ENCODE results near the gene NEFH. TPM values are rescaled to one million over a fixed set of nuclear protein-coding genes. Genes with fewer than 3 reads are reported as not detected.
"Not testable (repeated sequence)": the region's sequence is repeated elsewhere in the genome, so short reads cannot be mapped to it uniquely, and the experiment has no call there.

NEFH gene
- total RNA-seq, 4 donors from 2014 or later, result 0.32 to 0.55 (median 0.37) TPM; not detected in 1

DNA sequence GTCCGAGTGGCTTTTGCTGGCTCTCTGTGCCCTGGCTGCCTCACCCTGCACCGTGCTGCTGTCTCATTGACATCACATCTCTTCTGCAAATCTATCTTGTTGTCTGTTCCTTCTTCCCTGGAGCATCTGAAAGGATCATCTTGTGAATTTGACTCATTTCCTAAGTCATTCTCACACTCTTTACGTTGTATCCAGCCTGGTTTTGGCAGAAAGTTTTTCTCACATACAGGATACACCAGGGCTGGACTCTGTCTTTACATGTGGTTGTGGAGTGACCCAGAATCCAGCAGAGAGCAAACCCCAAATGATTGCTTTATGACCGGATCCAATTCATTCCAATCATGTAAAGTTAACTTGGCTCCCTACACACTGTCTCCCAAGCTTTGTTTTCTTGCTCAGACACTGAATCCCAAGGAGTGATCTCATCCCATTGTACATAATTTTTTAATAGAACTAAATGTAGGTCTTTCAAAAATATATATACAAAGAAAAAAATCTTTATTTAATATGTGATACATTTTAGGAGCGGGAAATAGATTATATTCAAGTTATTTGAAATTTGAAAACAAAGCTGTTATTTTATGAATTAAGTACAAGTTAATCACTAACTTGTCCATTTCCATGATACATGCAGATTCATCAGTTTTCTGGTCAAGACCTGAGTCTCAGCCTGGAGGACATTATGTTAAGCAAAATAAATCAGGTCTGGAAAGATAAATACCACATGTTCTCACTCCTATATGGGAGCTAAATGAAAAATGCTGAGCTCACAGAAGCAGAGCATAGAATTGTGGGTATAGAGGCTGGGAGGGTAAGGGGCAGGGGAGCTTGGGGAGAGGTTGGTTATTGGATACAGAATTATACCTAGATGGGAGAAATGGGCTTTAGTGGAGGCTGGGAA lies 44.5 kb upstream of the NEFH start:
- Histone ChIP-seq H3K4me1 (no peaks in the 10 kb centered on the region), H3K9me3 (no peaks in the 10 kb centered on the region), H3K4me3 (no peak overlapping the region), H3K36me3 (no peaks in the 10 kb centered on the region), H3K27ac (no peak overlapping the region), H3K27me3 (peaks cover 29% of the 10 kb centered on the region)
- DNase-seq, result no peak
- TF ChIP-seq EP300 (IDR thresholded peaks at IDR 0.05; ENCODE audit: low read depth), result no peak
- TF ChIP-seq, protein P1, sequence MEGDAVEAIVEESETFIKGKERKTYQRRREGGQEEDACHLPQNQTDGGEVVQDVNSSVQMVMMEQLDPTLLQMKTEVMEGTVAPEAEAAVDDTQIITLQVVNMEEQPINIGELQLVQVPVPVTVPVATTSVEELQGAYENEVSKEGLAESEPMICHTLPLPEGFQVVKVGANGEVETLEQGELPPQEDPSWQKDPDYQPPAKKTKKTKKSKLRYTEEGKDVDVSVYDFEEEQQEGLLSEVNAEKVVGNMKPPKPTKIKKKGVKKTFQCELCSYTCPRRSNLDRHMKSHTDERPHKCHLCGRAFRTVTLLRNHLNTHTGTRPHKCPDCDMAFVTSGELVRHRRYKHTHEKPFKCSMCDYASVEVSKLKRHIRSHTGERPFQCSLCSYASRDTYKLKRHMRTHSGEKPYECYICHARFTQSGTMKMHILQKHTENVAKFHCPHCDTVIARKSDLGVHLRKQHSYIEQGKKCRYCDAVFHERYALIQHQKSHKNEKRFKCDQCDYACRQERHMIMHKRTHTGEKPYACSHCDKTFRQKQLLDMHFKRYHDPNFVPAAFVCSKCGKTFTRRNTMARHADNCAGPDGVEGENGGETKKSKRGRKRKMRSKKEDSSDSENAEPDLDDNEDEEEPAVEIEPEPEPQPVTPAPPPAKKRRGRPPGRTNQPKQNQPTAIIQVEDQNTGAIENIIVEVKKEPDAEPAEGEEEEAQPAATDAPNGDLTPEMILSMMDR (IDR thresholded peaks at IDR 0.05), result no peak
- no peak for TF ChIP-seq POLR2A (IDR thresholded peaks at IDR 0.05)
- intact Hi-C loops (cut with DNase I; ENCODE audit: low total_unique reads), result loop anchor here (10.0 kb wide), 1 partner anchor 1859 kb away; the partner anchor contains the start of gene PIK3IP1
- in situ Hi-C loops (cut with MboI; ENCODE audit: low pct_ligation_motif_present in 1 of 4, low pct_unique_long_range_greater_than_20kb in 1 of 4, low sequenced_read_pairs in 3 of 4), result no loop called here
- 53 to 60% methylated on average over 5 of the region's 5 CpGs for WGBS, 2 donors (ENCODE audit: low coverage in 1 of 2)

DNA sequence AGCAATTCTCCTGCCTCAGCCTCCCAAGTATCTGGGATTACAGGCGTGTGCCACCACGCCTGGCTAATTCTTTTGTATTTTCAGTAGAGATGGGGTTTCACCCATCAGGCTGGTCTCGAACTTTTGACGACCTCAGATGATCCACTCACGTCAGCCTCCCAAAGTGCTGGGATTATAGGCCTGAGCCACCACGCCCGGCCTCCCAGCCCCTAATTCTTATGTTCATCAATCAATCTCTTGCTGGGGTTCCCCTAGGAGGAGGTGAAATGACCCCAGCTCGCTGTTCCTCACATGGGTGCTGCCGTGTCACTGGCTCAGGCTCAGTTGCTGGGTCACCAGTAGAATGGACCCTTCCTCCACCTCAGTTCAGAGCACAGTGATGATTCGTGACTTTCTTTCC lies 41.7 kb upstream of the NEFH start, which contains the start of gene RFPL1:
Gene RFPL1 (plus strand): TSS at position 301 of the 400 bp plus-strand sequence.
- intact Hi-C loops (cut with DNase I; ENCODE audit: low total_unique reads), result loop anchor here (10.0 kb wide), 1 partner anchor 1857 kb away; the partner anchor contains the start of gene PIK3IP1
- WGBS, 2 donors (ENCODE audit: low coverage in 1 of 2), result 91% methylated on average over 10 of the region's 10 CpGs; no CpG with 5 or more reads in 1 of the 2 donors

DNA sequence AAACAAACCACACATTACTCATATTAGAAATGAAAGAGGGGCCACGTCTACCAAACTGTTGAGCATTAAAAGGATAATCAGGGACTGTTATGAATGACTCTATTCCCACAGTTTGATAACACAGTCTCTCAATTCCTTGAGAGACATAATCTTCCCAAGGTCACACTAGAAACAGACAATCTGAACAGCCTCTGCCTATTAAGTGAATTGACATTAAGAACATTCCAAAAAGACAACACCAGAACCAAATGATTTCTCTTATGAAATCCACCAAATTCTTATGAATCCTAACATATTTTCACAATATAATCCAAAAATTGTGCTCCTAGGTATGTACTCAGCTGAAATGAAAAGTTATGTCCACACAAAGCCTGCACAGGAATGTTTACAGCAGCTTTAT lies 37.0 kb upstream of the NEFH start:
- H3K27ac ChIP-seq, result no peak overlapping the region
- no peaks in the 10 kb centered on the region for H3K9me3 ChIP-seq
- no peaks in the 10 kb centered on the region for H3K36me3 ChIP-seq
- H3K27me3 ChIP-seq, result peaks cover 7% of the 10 kb centered on the region
- in situ Hi-C loops (cut with MboI; ENCODE audit: low pct_ligation_motif_present in 1 of 4, low pct_unique_long_range_greater_than_20kb in 1 of 4, low sequenced_read_pairs in 3 of 4) (no loop called here), intact Hi-C loops (cut with DNase I; ENCODE audit: low total_unique reads) (no loop called here)
- TF ChIP-seq POLR2A (IDR thresholded peaks at IDR 0.05), result no peak
- TF ChIP-seq, protein P1 (IDR thresholded peaks at IDR 0.05), result no peak
- no peak for TF ChIP-seq POLR2AphosphoS5 (IDR thresholded peaks at IDR 0.05)
- no peak for TF ChIP-seq EP300 (IDR thresholded peaks at IDR 0.05; ENCODE audit: low read depth)
- WGBS, 2 donors (ENCODE audit: low coverage in 1 of 2), result 44 to 71% methylated on average over 1 of the region's 1 CpG
- no peaks in the 10 kb centered on the region for H3K4me1 ChIP-seq
- no peak for DNase-seq
- no peak overlapping the region for H3K4me3 ChIP-seq

More for the DNA sequence above, 41.7 kb upstream of the NEFH start, which contains the start of gene RFPL1:
- H3K4me1 ChIP-seq; DNase-seq; H3K27me3 ChIP-seq; H3K4me3 ChIP-seq; H3K36me3 ChIP-seq; H3K27ac ChIP-seq; in situ Hi-C loops (cut with MboI; ENCODE audit: low pct_ligation_motif_present in 1 of 4, low pct_unique_long_range_greater_than_20kb in 1 of 4, low sequenced_read_pairs in 3 of 4); H3K9me3 ChIP-seq: not testable (repeated sequence)

DNA sequence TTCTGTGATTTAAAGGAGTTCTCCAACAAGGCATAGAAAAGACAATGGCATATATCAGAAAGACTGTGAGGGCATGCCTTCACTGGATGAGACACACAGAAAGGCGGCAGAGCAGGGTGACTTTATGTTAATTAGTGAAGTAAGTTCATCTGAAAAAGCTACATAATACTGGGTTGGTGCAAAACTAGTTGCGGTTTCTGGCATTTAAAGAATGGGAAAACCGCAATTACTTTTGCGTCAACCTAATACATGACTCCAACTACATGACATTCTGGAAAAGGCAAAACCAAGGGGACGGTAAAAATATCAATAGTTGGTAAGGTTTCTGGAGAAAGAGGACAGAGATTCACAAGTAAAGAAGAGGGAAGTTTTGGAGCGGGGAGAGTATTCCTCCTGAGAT lies 36.6 kb upstream of the NEFH start:
- WGBS, 2 donors (ENCODE audit: low coverage in 1 of 2), result 69 to 89% methylated on average over 5 to 6 of the region's 6 CpGs

More for the DNA sequence above, 36.6 kb upstream of the NEFH start:
- no peak for DNase-seq
- Histone ChIP-seq H3K4me1 (no peaks in the 10 kb centered on the region), H3K27me3 (peaks cover 7% of the 10 kb centered on the region), H3K27ac (no peak overlapping the region), H3K4me3 (no peak overlapping the region), H3K9me3 (no peaks in the 10 kb centered on the region), H3K36me3 (no peaks in the 10 kb centered on the region)
- in situ Hi-C loops (cut with MboI; ENCODE audit: low pct_ligation_motif_present in 1 of 4, low pct_unique_long_range_greater_than_20kb in 1 of 4, low sequenced_read_pairs in 3 of 4), result no loop called here
- TF ChIP-seq EP300 (IDR thresholded peaks at IDR 0.05; ENCODE audit: low read depth) (no peak), POLR2AphosphoS5 (IDR thresholded peaks at IDR 0.05) (no peak), POLR2A (IDR thresholded peaks at IDR 0.05) (no peak)
- TF ChIP-seq, protein P1 (IDR thresholded peaks at IDR 0.05), result no peak
- intact Hi-C loops (cut with DNase I; ENCODE audit: low total_unique reads), result no loop called here

All from transverse colon (tissue), 4 donors.